Gastroesophageal sphincter (tissue), 3 donors: ENCODE data around the gene MAFF.

Experiments used
- CTCF ChIP-seq, 4 experiments: fragments of 200-600 bp in 2 of 4; fragments of 450-650 bp in 2 of 4; sonication (generic) in 1 of 4; IDR thresholded peaks; one replicate each; pipeline ENCODE4 v1.5.1; 2017 to 2019; ENCODE audit warnings: antibody characterized with exemption in 4 of 4, mild to moderate bottlenecking in 2 of 4, moderate library complexity in 2 of 4
- EP300 ChIP-seq: sonication (generic); formaldehyde crosslinking; IDR thresholded peaks from one replicate; pipeline ENCODE4 v1.6.1; 2017; ENCODE audit warnings: antibody characterized with exemption, mild to moderate bottlenecking
- POLR2A ChIP-seq, 2 donors: fragments of 450-650 bp; IDR thresholded peaks; one replicate each; pipeline ENCODE4 v1.6.1; 2017; ENCODE audit warnings: antibody characterized with exemption in 2 of 2, mild to moderate bottlenecking in 2 of 2, moderate library complexity in 1 of 2

DNA sequence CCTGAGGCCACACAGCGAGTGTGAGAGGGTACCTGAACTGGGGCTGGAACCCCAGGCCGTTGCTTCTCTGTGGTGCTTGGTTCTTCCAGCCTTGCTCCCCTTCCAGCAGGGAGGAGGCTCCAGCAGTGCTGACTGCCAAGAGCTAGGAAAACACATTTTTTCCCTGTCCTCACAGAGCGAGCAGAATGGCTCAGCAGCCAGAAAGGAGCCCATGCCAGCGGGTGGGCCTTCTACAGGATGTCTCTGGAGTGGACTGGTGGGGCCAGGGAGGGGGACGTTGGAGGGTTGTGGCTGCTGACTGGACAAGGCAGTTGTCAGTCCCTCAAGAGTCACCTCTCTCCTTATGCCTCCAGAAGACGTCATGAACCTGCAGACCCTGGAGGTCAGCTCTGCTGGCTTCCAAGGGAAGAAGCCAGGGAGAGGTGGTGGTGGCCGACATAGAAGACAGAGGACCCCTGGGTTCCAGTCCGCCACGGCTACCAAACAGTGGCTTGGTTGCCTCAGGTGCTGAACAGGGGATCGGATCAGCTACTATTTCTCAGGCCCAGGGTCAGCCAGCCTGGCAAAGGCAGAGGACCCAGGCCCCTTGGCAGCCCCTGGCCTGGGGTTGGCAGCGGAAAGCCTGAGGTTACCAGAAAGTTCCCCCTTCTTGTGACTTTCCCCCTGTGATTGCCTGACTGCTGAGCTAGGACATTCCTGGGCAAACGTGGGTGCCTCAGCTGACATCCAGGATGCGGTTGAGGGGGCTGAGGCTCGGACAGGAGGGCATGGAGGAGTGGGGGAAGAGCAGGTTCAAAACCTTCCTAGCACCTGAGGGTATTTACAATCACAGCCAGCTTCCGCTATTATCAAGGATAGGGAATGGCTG lies 3.7 kb downstream of the MAFF start:
- TF ChIP-seq POLR2A (IDR thresholded peaks at IDR 0.05): no peak
- TF ChIP-seq CTCF (IDR thresholded peaks at IDR 0.05): no peak
- TF ChIP-seq EP300: no peak
